HG02798 (cell line): ENCODE data around the gene IL20.
"Not testable (repeated sequence)": the region's sequence is repeated elsewhere in the genome, so short reads cannot be mapped to it uniquely, and the experiment has no call there.

Experiments
- ATAC-seq: cut with Tn5 transposase; IDR thresholded peaks from one replicate; pipeline ENCODE4 v1.9.1; 2021; ENCODE audit warnings: mild to moderate bottlenecking; ENCODE audit not compliant: unreplicated experiment, poor library complexity

Gene IL20

DNA sequence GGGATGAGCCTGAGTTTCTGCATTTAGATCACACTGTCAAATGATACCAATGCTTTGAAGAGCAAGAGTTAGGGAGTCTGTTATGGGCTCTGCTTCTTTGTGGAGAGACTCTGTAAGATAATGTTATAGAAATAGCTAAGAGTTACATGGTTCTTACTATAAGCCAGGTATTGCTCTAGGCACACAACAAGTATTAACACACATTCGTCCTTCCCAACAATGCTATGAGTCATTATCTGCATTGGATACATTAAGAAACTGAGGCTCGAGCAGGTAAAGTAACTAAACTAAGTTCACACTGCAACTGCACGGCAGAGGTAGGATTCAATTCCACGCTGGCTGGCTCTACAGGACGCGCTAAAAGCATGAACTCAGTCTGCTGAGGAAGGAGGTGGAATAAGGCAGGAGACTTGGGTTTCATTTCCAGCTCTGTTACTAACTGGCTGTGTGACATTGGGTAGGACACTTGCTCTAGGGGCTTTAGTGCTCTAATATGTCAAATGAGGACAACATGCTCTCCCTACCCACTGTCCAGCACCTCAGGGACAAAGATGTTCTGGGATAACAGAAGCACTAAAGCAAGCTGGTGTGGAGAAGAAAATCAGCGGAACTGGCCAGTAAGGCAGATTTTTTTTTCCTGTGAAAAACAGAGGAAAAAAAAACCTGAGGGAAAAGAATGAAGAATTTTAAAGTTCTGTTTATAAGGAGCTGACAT, 23.7 kb upstream of the IL20 start:
- no peak for ATAC-seq

GRCh38 chr1:206842854-206843253, 22.6 kb upstream of the IL20 start:
- no peak for ATAC-seq

GRCh38 chr1:206843626-206844025, 21.8 kb upstream of the IL20 start:
- no peak for ATAC-seq

GRCh38 chr1:206846487-206846886, 18.9 kb upstream of the IL20 start:
- no peak for ATAC-seq

DNA sequence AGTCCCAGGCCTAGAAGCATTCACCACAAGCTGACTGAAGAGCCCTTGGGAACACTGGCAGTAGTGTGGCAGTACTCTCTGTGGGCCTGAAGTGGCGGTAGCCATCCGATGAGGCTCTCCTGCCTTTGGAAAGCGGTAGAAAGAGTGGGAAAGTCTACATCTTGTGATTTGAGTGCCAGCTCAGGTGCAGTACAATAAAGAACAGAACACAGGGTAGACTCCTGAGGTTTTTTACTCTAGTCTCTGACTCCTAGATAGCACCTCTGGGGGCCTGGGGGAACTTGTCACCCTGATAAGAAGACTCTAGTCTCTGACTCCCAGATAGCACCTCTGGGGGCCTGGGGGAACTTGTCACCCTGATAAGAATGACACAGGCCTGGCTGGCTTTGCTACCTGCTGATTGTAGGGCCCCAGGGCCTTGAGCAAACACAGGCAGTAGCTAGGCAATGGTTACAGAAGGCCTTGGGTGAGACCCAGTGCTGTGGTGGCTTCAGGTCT, 18.0 kb upstream of the IL20 start:
- ATAC-seq: no peak

GRCh38 chr1:206847946-206848345, 17.5 kb upstream of the IL20 start:
- no peak for ATAC-seq

- ATAC-seq: no peak
Observed at GRCh38 chr1:206850401-206850800, 15.0 kb upstream of the IL20 start.

DNA sequence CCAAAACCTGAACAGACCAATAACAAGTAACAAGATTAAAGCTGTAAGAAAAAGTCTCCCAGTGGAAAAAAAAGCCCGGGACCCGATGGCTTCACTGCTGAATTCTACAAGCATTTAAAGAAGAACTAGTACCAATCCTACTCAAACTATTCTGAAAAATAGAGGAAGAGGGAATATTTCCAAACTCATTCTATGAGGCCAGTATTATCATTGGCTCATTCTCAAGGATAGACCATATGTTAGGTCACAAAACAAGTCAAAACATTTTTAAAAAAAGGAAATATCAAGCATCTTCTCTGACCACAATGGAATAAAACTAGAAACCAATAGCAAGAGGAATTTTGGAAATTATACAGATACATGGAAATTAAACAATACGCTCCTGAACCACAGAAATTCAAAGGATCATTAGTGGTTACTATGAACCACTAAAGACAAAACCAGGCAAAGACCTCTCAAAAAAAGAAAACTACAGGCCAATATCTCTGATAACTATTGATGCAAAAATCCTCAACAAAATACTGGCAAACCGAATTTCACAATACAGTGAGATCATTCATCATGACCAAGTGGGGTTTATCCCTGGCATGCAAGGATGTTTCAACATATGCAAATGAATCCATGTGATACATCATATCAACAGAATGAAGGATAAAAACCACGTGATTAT, 13.9 kb upstream of the IL20 start:
- no peak for ATAC-seq

- not testable (repeated sequence) for ATAC-seq
Observed at GRCh38 chr1:206852662-206853061, 12.8 kb upstream of the IL20 start.

- ATAC-seq: not testable (repeated sequence)
Observed at GRCh38 chr1:206853696-206854095, 11.7 kb upstream of the IL20 start.

DNA sequence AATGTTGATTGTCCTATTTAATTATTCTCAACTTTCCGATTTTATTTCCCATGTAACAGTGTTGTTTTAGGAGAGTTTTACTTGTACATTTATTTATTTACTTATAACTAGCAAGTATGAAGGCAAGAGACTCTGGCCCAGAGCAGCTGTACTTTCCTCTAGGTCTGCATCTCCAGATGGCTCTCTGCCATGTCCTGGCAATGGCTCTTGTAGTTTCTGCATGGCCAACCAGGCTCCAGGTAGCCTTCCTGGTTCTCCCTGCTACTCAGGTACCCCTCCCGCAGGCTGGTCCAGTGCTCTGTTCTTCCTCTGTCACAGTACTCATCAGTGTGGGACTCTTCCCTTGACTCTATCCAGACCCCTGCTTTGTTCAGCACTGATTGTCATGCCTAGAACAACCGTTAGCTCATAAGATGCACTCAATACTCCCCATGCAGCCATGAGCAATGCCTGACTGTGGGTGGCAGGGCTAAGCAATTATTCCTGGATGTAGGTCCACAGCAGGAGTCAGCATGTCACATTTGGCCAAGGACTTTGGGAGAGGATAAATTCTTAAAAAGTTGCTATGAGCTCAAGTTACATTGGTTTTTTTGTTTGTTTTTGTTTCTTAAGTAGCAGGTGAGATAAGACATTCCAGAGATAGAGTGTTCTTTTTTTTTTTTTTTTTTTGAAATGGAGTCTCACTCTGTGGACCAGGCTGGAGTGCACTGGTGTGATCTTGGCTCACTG, 10.9 kb upstream of the IL20 start:
- no peak for ATAC-seq

DNA sequence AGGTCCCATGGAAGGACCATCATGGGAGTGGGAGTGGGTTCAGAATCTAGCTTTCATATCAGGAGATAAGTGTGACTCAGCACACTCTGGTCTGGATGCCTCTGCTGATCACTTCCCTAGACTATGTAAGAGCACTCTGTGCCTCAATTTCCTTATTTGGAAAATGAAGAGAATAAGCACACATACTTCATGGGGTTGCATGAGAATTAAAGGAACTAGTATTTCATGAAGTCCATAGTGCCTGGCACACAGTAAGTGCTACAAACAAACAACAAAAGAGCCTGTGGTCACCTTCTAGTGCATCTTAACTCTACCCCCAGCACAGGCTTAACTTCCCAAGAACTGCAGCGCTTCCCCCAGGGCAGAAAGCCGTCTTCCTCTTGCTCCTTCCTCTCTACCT, 9.6 kb upstream of the IL20 start:
- no peak for ATAC-seq

DNA sequence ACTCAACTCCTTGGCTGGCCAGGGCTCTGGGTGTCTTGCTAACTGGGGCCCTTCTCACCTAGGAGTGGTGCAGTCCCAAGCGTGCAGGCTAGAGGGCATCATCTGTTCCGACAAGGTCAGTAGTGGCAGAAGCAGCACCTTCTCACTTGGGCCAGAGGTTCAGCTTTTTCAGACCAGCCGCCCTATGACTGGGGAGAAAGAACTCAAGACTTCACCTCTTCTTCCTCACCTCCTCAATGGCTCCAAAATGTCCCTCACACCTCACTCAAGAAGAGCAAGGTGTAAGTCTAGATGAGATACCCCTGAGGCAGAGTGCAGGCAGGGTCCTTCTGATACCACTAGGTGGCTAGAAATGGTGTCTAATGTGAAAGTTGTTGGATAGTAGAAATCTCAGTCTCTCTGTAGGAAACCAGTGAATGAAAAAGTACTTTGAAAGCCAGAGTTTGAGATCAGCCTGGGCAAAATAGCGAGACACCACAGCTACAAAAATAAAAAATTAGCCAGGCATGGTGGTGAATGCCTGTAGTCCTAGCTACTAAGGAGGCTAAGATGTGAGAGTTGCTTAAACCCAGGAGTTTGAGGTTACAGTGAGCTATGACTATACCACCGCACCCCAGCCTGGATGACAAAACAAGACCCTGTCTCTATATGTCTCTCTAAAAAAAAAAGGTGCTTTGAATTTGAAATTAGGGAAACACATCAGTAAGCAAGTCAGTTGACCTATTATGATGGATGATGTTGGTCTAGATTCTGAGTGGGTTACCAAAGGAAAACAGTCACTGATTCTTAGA, 8.6 kb upstream of the IL20 start:
- ATAC-seq: no peak

DNA sequence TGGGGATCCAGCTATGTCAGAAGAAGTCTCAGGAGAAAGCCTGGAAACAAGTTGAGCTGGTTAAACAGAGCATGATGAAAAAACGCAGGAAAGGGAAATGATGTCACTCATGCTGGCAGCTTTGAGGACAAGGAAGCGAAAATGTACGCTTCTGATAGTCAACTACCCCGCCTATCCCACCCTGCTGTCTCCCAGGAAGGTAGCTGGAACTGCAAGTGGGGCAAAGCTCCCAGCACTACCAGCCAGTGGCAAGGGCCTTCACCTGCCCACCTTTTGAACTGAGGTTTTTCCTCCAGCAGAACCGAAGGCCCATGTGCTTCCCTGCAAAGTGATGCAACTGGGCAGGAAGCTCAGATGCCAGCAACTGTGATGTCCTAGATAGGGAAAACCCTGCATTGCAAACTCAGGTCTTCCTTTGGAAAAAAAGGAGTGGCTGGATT, 6.3 kb upstream of the IL20 start:
- no peak for ATAC-seq

DNA sequence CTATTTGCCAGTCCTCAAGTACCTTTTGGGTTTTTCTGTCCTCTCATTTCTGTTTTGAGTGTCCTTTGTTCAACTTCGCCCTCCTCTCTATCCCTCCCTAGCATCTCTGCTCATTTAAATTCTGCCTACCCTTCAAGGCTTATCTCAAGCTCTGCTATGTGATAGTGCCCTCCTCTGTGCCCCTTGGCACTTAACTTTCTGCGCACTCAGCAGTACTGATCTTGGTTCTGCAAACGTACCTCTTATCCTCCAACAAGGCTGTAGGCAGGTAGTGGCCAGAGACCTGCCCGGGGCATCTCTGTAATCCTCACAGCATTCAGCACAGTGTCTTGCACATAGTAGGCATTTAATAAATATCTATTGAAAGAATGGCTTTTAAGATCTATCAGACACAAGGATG, 5.3 kb upstream of the IL20 start:
- no peak for ATAC-seq

- no peak for ATAC-seq
Observed at GRCh38 chr1:206863266-206863665, 2.2 kb upstream of the IL20 start.

DNA sequence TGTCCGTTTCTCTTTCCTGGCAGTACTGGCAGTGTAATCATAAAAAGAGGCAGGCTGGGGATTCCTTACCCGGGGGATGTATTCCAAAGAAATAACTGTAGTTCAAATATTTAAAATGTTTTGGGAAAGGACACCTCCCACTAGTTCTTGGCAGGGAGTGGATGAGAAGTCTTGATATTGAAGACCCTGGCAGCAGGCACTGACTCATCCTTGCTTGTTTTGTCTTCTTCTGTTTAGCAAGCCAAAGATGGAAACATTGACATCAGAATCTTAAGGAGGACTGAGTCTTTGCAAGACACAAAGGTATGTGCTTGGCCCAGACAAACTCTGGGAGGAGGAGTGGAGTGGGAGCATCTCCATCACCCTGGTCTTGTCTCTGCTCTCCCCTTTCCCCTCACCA, 639 bp downstream of the IL20 start:
- no peak for ATAC-seq

DNA sequence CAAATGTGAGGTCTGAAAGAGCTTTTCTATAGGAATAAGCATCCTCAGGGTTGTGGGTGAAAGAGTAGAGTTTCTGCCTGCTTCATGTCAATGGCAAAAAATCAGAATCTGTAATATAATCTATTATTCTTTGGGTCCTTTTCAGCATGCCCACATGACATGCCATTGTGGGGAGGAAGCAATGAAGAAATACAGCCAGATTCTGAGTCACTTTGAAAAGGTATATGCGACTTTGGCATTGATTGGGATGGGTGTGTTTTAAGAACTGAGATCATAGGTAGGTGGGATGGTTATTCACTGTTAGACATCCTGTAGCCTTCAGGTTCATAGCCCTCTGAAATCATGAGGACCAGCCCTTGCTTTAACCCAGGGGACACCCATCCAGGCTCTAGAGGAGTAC, 1.8 kb downstream of the IL20 start:
- ATAC-seq: no peak

- no peak for ATAC-seq
Observed at GRCh38 chr1:206867716-206868115, 2.3 kb downstream of the IL20 start.

GRCh38 chr1:206868264-206868663, 2.8 kb downstream of the IL20 start:
- no peak for ATAC-seq
